Measurements from ENCODE around the gene NSD2.

The NSD2 gene

GRCh38 chr4:1979477-1980196, 108.4 kb downstream of the NSD2 start:
- TF ChIP-seq REST (IDR thresholded peaks at IDR 0.05; ENCODE audit: insufficient read depth in 1 of 2, low read depth in 2 of 2, low read length in 2 of 2) (no peak), SIN3A (IDR thresholded peaks at IDR 0.05; ENCODE audit: borderline replicate concordance, insufficient read depth, low read length) (no peak), POLR2AphosphoS5 (IDR thresholded peaks at IDR 0.05; ENCODE audit: low read depth, low read length) (no peak), FOXP2 (optimal IDR thresholded peaks at IDR 0.05; ENCODE audit: borderline replicate concordance, extremely low read depth, extremely low read length, insufficient read depth) (no peak), TAF1 (IDR thresholded peaks at IDR 0.05; ENCODE audit: borderline replicate concordance, insufficient read depth, low read length) (no peak)

GRCh38 chr4:1980561-1981041, 109.4 kb downstream of the NSD2 start:
- TF ChIP-seq FOXP2 (optimal IDR thresholded peaks at IDR 0.05; ENCODE audit: borderline replicate concordance, extremely low read depth, extremely low read length, insufficient read depth): no peak
- TF ChIP-seq REST (IDR thresholded peaks at IDR 0.05; ENCODE audit: insufficient read depth in 1 of 2, low read depth in 2 of 2, low read length in 2 of 2): no peak
- no peak for TF ChIP-seq TAF1 (IDR thresholded peaks at IDR 0.05; ENCODE audit: borderline replicate concordance, insufficient read depth, low read length)
- TF ChIP-seq SIN3A (IDR thresholded peaks at IDR 0.05; ENCODE audit: borderline replicate concordance, insufficient read depth, low read length): no peak
- TF ChIP-seq POLR2AphosphoS5 (IDR thresholded peaks at IDR 0.05; ENCODE audit: low read depth, low read length): no peak

GRCh38 chr4:1981251-1982058, 110.3 kb downstream of the NSD2 start:
- TF ChIP-seq TAF1 (IDR thresholded peaks at IDR 0.05; ENCODE audit: borderline replicate concordance, insufficient read depth, low read length): no peak

GRCh38 chr4:1982124-1983052, 111.2 kb downstream of the NSD2 start:
- TF ChIP-seq POLR2AphosphoS5 (IDR thresholded peaks at IDR 0.05; ENCODE audit: low read depth, low read length): no peak
- no peak for TF ChIP-seq REST (IDR thresholded peaks at IDR 0.05; ENCODE audit: insufficient read depth in 1 of 2, low read depth in 2 of 2, low read length in 2 of 2)
- TF ChIP-seq TAF1 (IDR thresholded peaks at IDR 0.05; ENCODE audit: borderline replicate concordance, insufficient read depth, low read length): no peak
- no peak for TF ChIP-seq SIN3A (IDR thresholded peaks at IDR 0.05; ENCODE audit: borderline replicate concordance, insufficient read depth, low read length)
- no peak for TF ChIP-seq FOXP2 (optimal IDR thresholded peaks at IDR 0.05; ENCODE audit: borderline replicate concordance, extremely low read depth, extremely low read length, insufficient read depth)

All from PFSK-1 (cell line).